ENCODE results near the gene LDLRAD3.

The LDLRAD3 gene

GRCh38 chr11:35932121-35932520 lies 11.7 kb upstream of the LDLRAD3 start (continued):
- no peak for TF ChIP-seq TSHZ2 (CRISPR knock-in tag; IDR thresholded peaks at IDR 0.05)
- TF ChIP-seq SNAI2 (CRISPR knock-in tag; IDR thresholded peaks at IDR 0.05), result no peak
- TF ChIP-seq GLIS3 (CRISPR knock-in tag; IDR thresholded peaks at IDR 0.05), result no peak
- TF ChIP-seq ZNF565 (CRISPR knock-in tag; conservative IDR thresholded peaks at IDR 0.05; ENCODE audit: low read depth), result no peak
- no peak for TF ChIP-seq PPARA (CRISPR knock-in tag; IDR thresholded peaks at IDR 0.05; ENCODE audit: borderline replicate concordance)

GRCh38 chr11:35932681-35933319 lies 11.1 kb upstream of the LDLRAD3 start:
- peak; percentile 70 for ATAC-seq

GRCh38 chr11:35933320-35933871 lies 10.5 kb upstream of the LDLRAD3 start:
- peak; percentile 72 for ATAC-seq
- TF ChIP-seq ARNTL (CRISPR knock-in tag; IDR thresholded peaks at IDR 0.05; ENCODE audit: borderline replicate concordance, low read depth) (no peak), PPARA (CRISPR knock-in tag; IDR thresholded peaks at IDR 0.05; ENCODE audit: borderline replicate concordance) (no peak), TCF4 (CRISPR knock-in tag; IDR thresholded peaks at IDR 0.05; ENCODE audit: borderline replicate concordance) (no peak), CSDC2 (CRISPR knock-in tag; IDR thresholded peaks at IDR 0.05) (no peak), TOX (CRISPR knock-in tag; IDR thresholded peaks at IDR 0.05; ENCODE audit: borderline replicate concordance) (no peak), OSR1 (CRISPR knock-in tag; IDR thresholded peaks at IDR 0.05) (no peak), ESRRG (CRISPR knock-in tag; IDR thresholded peaks at IDR 0.05) (no peak), ZNF8 (CRISPR knock-in tag; IDR thresholded peaks at IDR 0.05) (no peak), BACH2 (CRISPR knock-in tag; IDR thresholded peaks at IDR 0.05; ENCODE audit: borderline replicate concordance) (no peak)

More at GRCh38 chr11:35932681-35933319, 11.1 kb upstream of the LDLRAD3 start:
- TF ChIP-seq ISL1 (CRISPR knock-in tag; IDR thresholded peaks at IDR 0.05) (peak; percentile 22; the same call in 1 of the 2 replicates), ZC3H10 (CRISPR knock-in tag; IDR thresholded peaks at IDR 0.05) (no peak)

GRCh38 chr11:35934271-35934670 lies 9.6 kb upstream of the LDLRAD3 start:
- no peak for ATAC-seq
- TF ChIP-seq ZNF70 (CRISPR knock-in tag; IDR thresholded peaks at IDR 0.05) (no peak), ZFP30 (CRISPR knock-in tag; IDR thresholded peaks at IDR 0.05) (no peak), RARB (CRISPR knock-in tag; IDR thresholded peaks at IDR 0.05) (no peak), CREB5 (CRISPR knock-in tag; IDR thresholded peaks at IDR 0.05; ENCODE audit: low read depth) (no peak), TSHZ2 (CRISPR knock-in tag; IDR thresholded peaks at IDR 0.05) (no peak), ZC3H10 (CRISPR knock-in tag; IDR thresholded peaks at IDR 0.05) (no peak), PATZ1 (CRISPR knock-in tag; IDR thresholded peaks at IDR 0.05; ENCODE audit: borderline replicate concordance) (no peak), TOX (CRISPR knock-in tag; IDR thresholded peaks at IDR 0.05; ENCODE audit: borderline replicate concordance) (no peak), ARNTL (CRISPR knock-in tag; IDR thresholded peaks at IDR 0.05; ENCODE audit: borderline replicate concordance, low read depth) (no peak), ZNF565 (CRISPR knock-in tag; conservative IDR thresholded peaks at IDR 0.05; ENCODE audit: low read depth) (no peak), PPARA (CRISPR knock-in tag; IDR thresholded peaks at IDR 0.05; ENCODE audit: borderline replicate concordance) (no peak), OSR1 (CRISPR knock-in tag; IDR thresholded peaks at IDR 0.05) (no peak)

All from SK-N-SH treated with all-trans-retinoic acid at 6 μM for 48 hours (cell line).